Right lobe of liver (tissue), 6 donors: ENCODE measurements around the gene PROX1. TPM values are rescaled to one million over a fixed set of nuclear protein-coding genes. Genes with fewer than 3 reads are reported as not detected.

ENCODE experiments used
- ATAC-seq, 4 donors: fragments of 200-7000 bp; cut with Tn5 transposase; one replicate each; pipeline ENCODE4 v1.9.1; 2020; ENCODE audit warnings: mild to moderate bottlenecking in 4 of 4, moderate library complexity in 4 of 4
- DNase-seq, 3 donors: peaks; one replicate each; pipeline ENCODE4 v3.0.0-alpha.2; 2020
- H3K27ac ChIP-seq, 3 donors: fragments of 200-600 bp; one replicate each; pipeline ENCODE4 v1.8.0; 2022
- H3K27me3 ChIP-seq, 2 donors: fragments of 200-600 bp; one replicate each; pipeline ENCODE4 v1.8.0; 2022
- H3K36me3 ChIP-seq, 4 donors: fragments of 200-600 bp; sonication (generic) in 1 of 4; one replicate each; pipeline versions ENCODE4 v1.5.1 to v1.8.0; 2017 to 2022; ENCODE audit warnings: control low read depth in 1 of 4
- H3K4me1 ChIP-seq, 4 donors: fragments of 200-600 bp; sonication (generic) in 1 of 4; one replicate each; pipeline versions ENCODE4 v1.5.1 to v1.8.0; 2017 to 2022; ENCODE audit warnings: control low read depth in 1 of 4
- H3K4me3 ChIP-seq, 3 donors: fragments of 200-600 bp; one replicate each; pipeline ENCODE4 v1.8.0; 2022
- H3K9me3 ChIP-seq, 4 donors: fragments of 200-600 bp; sonication (generic) in 1 of 4; one replicate each; pipeline versions ENCODE4 v1.5.1 to v1.8.0; 2017 to 2022; ENCODE audit warnings: control low read depth in 1 of 4
- POLR2A ChIP-seq: fragments of 450-650 bp; IDR thresholded peaks from one replicate; pipeline ENCODE4 v1.6.1; 2017; ENCODE audit warnings: antibody characterized with exemption, mild to moderate bottlenecking
- WGBS: methylation state at CpG from one replicate; pipeline ENCODE4 v1.1.6; 2018; ENCODE audit warnings: low coverage, low lambda C conversion rate; ENCODE audit not compliant: insufficient coverage; ENCODE audit errors: missing lambda C conversion rate; 5-methylcytosine and 5-hydroxymethylcytosine counted together
- intact Hi-C, 2 donors: fragments of 100-400 bp; cut with DNase I; formaldehyde crosslinking; loops; one replicate each; pipeline versions ENCODE4 v1.11.2 to v1.14.1; 2022
- total RNA-seq, 6 experiments: library from RNA; depleted of rRNA in 2 of 6; stranded (reverse); fragments of >200 nt in 2 of 6; fragmentation: NEBNext Ultra II Directional in 3 of 6; extraction: Animal tissue kit (Norgen Biotek cat#: 25700) in 3 of 6; gene quantifications; one replicate each; pipeline versions ENCODE4 v1.1.0 to v1.2.4, GENCODE V29; 2016 to 2023
- TF ChIP-seq, protein P1 (sequence below), 4 donors: fragments of 200-600 bp in 3 of 4; fragments of 450-650 bp in 1 of 4; IDR thresholded peaks; one replicate each; pipeline versions ENCODE4 v1.5.1 to v1.8.0; 2016 to 2022; ENCODE audit warnings: antibody characterized with exemption in 4 of 4, mild to moderate bottlenecking in 2 of 4
- donor health status: DM: no; HTN: yes; CAD: no.
- donor health status: DM: no; HTN: no; CAD: no.
- donor health status: DM: no; HTN: no; CAD: no.
- donor health status: DM: no; HTN: yes; CAD: no.
- donor health status: DM: no; HTN: yes; CAD: no.

Gene PROX1
- total RNA-seq, 6 experiments from 2014 or later = 79.6 to 186 (median 164) TPM

GRCh38 chr1:214002060-214002459 lies 14.3 kb downstream of the PROX1 start:
- WGBS = 62% methylated on average over 6 of the region's 6 CpGs
- intact Hi-C loops = no loop called here
- Histone ChIP-seq H3K36me3 (peaks cover 0 to 22% (median 11%) of the 10 kb centered on the region in 4 donors), H3K4me1 (peaks cover 0 to 51% (median 14%) of the 10 kb centered on the region in 4 donors), H3K4me3 (no peak overlapping the region), H3K27me3 (no peaks in the 10 kb centered on the region), H3K27ac (peak overlapping the region in 1 of 3 donors; percentile 57), H3K9me3 (no peaks in the 10 kb centered on the region)
- no peak for DNase-seq
- TF ChIP-seq POLR2A = no peak
- TF ChIP-seq, protein P1, sequence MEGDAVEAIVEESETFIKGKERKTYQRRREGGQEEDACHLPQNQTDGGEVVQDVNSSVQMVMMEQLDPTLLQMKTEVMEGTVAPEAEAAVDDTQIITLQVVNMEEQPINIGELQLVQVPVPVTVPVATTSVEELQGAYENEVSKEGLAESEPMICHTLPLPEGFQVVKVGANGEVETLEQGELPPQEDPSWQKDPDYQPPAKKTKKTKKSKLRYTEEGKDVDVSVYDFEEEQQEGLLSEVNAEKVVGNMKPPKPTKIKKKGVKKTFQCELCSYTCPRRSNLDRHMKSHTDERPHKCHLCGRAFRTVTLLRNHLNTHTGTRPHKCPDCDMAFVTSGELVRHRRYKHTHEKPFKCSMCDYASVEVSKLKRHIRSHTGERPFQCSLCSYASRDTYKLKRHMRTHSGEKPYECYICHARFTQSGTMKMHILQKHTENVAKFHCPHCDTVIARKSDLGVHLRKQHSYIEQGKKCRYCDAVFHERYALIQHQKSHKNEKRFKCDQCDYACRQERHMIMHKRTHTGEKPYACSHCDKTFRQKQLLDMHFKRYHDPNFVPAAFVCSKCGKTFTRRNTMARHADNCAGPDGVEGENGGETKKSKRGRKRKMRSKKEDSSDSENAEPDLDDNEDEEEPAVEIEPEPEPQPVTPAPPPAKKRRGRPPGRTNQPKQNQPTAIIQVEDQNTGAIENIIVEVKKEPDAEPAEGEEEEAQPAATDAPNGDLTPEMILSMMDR (IDR thresholded peaks at IDR 0.05) = no peak
- ATAC-seq = peak in 1 of 4 donors; percentile 2

DNA sequence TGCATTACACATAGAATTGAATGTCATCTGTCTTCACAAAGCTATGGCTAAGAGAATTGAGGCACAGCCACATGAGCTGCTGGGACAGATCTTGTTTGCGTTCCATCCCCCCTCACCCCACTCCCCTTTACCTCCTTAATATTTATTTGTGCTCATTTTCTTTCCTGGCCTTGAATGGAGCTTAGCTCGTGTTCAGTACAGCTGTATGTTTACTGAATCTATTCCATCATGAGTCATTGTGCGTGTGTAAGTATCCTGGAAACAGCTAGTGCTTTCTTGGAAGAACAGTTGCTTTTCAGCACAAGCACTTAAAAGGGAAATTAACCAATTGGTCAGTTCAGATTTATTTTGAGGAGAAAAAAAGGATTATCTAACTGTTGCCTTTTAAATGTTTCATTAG lies 14.7 kb downstream of the PROX1 start:
- no peak for DNase-seq

GRCh38 chr1:214003233-214003632 lies 15.5 kb downstream of the PROX1 start:
- Histone ChIP-seq H3K9me3 (no peaks in the 10 kb centered on the region), H3K4me1 (peaks cover 0 to 44% (median 12%) of the 10 kb centered on the region in 4 donors), H3K36me3 (peaks cover 0 to 18% (median 7%) of the 10 kb centered on the region in 4 donors), H3K27me3 (no peaks in the 10 kb centered on the region), H3K27ac (peak overlapping the region in 2 of 3 donors; percentile 1 to 57), H3K4me3 (no peak overlapping the region)
- 50% methylated on average over 3 of the region's 3 CpGs for WGBS
- ATAC-seq = no peak
- DNase-seq = no peak
- intact Hi-C loops = no loop called here
- no peak for TF ChIP-seq POLR2A
- TF ChIP-seq, protein P1 (IDR thresholded peaks at IDR 0.05) = no peak

More for the DNA sequence above, 14.7 kb downstream of the PROX1 start:
- intact Hi-C loops = no loop called here
- Histone ChIP-seq H3K27me3 (no peaks in the 10 kb centered on the region), H3K4me3 (no peak overlapping the region), H3K27ac (peak overlapping the region in 2 of 3 donors; percentile 1 to 57), H3K9me3 (no peaks in the 10 kb centered on the region), H3K4me1 (peaks cover 0 to 48% (median 13%) of the 10 kb centered on the region in 4 donors), H3K36me3 (peaks cover 0 to 18% (median 9%) of the 10 kb centered on the region in 4 donors)
- TF ChIP-seq, protein P1 (IDR thresholded peaks at IDR 0.05) = no peak
- peak; percentile 9 for TF ChIP-seq POLR2A
- WGBS = 22% methylated on average over 3 of the region's 3 CpGs
- peak; percentile 37 to 54 (median 42) for ATAC-seq

GRCh38 chr1:214004014-214004413 lies 16.2 kb downstream of the PROX1 start:
- ATAC-seq = peak in 3 of 4 donors; percentile 13 to 35 (median 20)
- H3K36me3 ChIP-seq = peaks cover 0 to 16% (median 7%) of the 10 kb centered on the region in 4 donors
- TF ChIP-seq, protein P1 (IDR thresholded peaks at IDR 0.05) = no peak
- TF ChIP-seq POLR2A = no peak
- no peaks in the 10 kb centered on the region for H3K27me3 ChIP-seq
- DNase-seq = no peak
- peaks cover 0 to 37% (median 12%) of the 10 kb centered on the region in 4 donors for H3K4me1 ChIP-seq
- intact Hi-C loops = no loop called here
- H3K27ac ChIP-seq = no peak overlapping the region
- H3K4me3 ChIP-seq = no peak overlapping the region
- 17% methylated on average over 2 of the region's 2 CpGs for WGBS
- H3K9me3 ChIP-seq = no peaks in the 10 kb centered on the region
